ENCODE data around the gene NEDD4L. TPM values are rescaled to one million over a fixed set of nuclear protein-coding genes. Genes with fewer than 3 reads are reported as not detected.

The NEDD4L gene
- total and polyA plus RNA-seq, 10 of the 15 experiments (the other 5 are each of a cell fraction or from before 2014, with no cell fraction given): 7.4 to 24.0 (median 17.7) TPM

GRCh38 chr18:58213440-58213839, 169.4 kb downstream of the NEDD4L start (continued):
- no peak for TF ChIP-seq CTCF (IDR thresholded peaks at IDR 0.05 in 2 of 3, conservative IDR thresholded peaks at IDR 0.05 in 1 of 3; ENCODE audit: control insufficient read depth in 2 of 3, extremely low read depth in 1 of 3, insufficient read depth in 1 of 3, low read depth in 3 of 3, low read length in 3 of 3)
- TF ChIP-seq WRNIP1 (IDR thresholded peaks at IDR 0.05; ENCODE audit: borderline replicate concordance, low read depth, low read length): no peak
- no peak for TF ChIP-seq SMC3 (IDR thresholded peaks at IDR 0.05; ENCODE audit: borderline replicate concordance, low read length)
- 0 out of 2 replicates have a peak, but pooled peaks have one; percentile 14 for TF ChIP-seq MTA2 (IDR thresholded peaks at IDR 0.05; ENCODE audit: low read depth)
- no peak for TF ChIP-seq TCF3 (IDR thresholded peaks at IDR 0.05; ENCODE audit: borderline replicate concordance, insufficient read depth, low read depth, low read length)
- no peak for TF ChIP-seq TCF7 (IDR thresholded peaks at IDR 0.05; ENCODE audit: borderline replicate concordance)
- TF ChIP-seq, protein P1, sequence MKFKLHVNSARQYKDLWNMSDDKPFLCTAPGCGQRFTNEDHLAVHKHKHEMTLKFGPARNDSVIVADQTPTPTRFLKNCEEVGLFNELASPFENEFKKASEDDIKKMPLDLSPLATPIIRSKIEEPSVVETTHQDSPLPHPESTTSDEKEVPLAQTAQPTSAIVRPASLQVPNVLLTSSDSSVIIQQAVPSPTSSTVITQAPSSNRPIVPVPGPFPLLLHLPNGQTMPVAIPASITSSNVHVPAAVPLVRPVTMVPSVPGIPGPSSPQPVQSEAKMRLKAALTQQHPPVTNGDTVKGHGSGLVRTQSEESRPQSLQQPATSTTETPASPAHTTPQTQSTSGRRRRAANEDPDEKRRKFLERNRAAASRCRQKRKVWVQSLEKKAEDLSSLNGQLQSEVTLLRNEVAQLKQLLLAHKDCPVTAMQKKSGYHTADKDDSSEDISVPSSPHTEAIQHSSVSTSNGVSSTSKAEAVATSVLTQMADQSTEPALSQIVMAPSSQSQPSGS (IDR thresholded peaks at IDR 0.05; ENCODE audit: low read length): no peak
- TF ChIP-seq YBX1 (IDR thresholded peaks at IDR 0.05): no peak
- no peak for TF ChIP-seq GABPA (IDR thresholded peaks at IDR 0.05; ENCODE audit: low read depth)
- no peak for TF ChIP-seq SMAD1 (IDR thresholded peaks at IDR 0.05; ENCODE audit: low read depth, partially characterized antibody)
- TF ChIP-seq POLR2A (IDR thresholded peaks at IDR 0.05; ENCODE audit: low read depth, low read length): no peak
- 0 out of 2 replicates have a peak, but pooled peaks have one; percentile 57 for TF ChIP-seq RELB (IDR thresholded peaks at IDR 0.05; ENCODE audit: low read depth)
- no peak for TF ChIP-seq ASH2L (IDR thresholded peaks at IDR 0.05; ENCODE audit: borderline replicate concordance, low read depth)
- TF ChIP-seq POLR2AphosphoS5 (IDR thresholded peaks at IDR 0.05; ENCODE audit: low read length): no peak
- TF ChIP-seq, protein P2, sequence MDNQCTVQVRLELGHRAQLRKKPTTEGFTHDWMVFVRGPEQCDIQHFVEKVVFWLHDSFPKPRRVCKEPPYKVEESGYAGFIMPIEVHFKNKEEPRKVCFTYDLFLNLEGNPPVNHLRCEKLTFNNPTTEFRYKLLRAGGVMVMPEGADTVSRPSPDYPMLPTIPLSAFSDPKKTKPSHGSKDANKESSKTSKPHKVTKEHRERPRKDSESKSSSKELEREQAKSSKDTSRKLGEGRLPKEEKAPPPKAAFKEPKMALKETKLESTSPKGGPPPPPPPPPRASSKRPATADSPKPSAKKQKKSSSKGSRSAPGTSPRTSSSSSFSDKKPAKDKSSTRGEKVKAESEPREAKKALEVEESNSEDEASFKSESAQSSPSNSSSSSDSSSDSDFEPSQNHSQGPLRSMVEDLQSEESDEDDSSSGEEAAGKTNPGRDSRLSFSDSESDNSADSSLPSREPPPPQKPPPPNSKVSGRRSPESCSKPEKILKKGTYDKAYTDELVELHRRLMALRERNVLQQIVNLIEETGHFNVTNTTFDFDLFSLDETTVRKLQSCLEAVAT (IDR thresholded peaks at IDR 0.05): peak; percentile 64; the same call in 1 of the 2 replicates
- TF ChIP-seq FOS (IDR thresholded peaks at IDR 0.05; ENCODE audit: borderline replicate concordance, extremely low read depth, insufficient read length): no peak
- TF ChIP-seq JUND (IDR thresholded peaks at IDR 0.05; ENCODE audit: low read depth, low read length): no peak
- TF ChIP-seq NKRF (conservative IDR thresholded peaks at IDR 0.05): no peak
- TF ChIP-seq EED (IDR thresholded peaks at IDR 0.05; ENCODE audit: low read depth): peak; percentile 63
